NCI-H526 (cell line): ENCODE measurements around the gene PROKR2.

Experiments
- DNase-seq, 2 experiments: peaks; one replicate each; lab custom pipeline; 2025; lab: John Stamatoyannopoulos, UW

Gene PROKR2

GRCh38 chr20:5316188-5317158 lies at the start of gene PROKR2:
Gene PROKR2, minus strand, starts transcription at chr20:5316954. Its CDS starts 2,585 bp downstream, at chr20:5314369.
- peak in 1 of 2 experiments; percentile 51 for DNase-seq

DNA sequence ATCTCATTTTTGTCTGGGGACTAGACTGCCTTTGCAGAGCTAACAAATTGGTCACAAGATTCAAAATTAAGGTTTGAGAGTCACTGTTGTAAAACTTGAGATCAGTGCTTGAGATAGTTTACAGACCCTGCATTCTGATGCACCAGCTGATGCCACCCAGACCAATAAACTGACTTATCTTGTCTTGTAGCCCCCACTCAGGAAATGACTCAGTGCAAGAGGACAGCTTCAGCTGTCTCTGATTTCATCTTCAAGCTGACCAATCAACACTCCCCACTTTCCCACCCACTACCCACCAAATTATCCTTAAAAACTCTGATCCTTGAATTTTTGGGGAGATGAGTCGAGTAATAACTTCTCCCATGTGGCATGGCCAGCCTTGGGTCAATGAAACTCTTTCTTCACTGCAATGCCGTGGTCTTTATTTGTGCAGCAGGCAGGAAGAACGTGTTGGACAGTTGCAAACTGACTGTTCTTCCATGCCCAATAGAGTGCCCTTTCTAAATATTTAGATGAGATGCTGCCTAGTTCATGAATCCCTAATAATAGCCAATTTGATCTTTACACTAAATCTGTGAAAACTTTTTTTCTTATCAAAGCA lies 48.3 kb upstream of the PROKR2 start:
- no peak for DNase-seq

GRCh38 chr20:5364136-5364821 lies 47.5 kb upstream of the PROKR2 start:
- no peak for DNase-seq

GRCh38 chr20:5362771-5363170 lies 46.0 kb upstream of the PROKR2 start:
- no peak for DNase-seq

DNA sequence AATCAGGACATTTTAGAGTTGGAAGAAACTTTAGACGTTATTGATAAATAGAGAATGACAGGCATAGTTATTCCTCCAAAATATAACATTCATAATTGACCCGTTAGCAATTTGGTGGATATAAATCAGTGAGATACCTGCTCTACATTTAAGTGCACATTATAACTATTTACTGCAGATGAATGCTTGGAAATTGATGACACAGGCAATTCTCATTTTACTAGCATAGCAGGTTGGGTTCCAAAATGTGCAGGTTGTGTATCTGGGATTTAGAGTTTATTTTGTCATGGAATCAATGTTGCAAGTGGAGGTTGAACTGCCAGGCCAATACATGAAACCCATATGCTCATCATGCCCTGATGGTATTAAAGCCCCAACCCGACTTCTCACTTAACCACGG lies 44.4 kb upstream of the PROKR2 start:
- DNase-seq, result no peak

GRCh38 chr20:5357946-5358345 lies 41.2 kb upstream of the PROKR2 start:
- DNase-seq, result no peak

- no peak for DNase-seq
Observed at GRCh38 chr20:5356941-5357340, 40.2 kb upstream of the PROKR2 start.

- DNase-seq, result no peak
Observed at GRCh38 chr20:5354901-5355300, 38.1 kb upstream of the PROKR2 start.

DNA sequence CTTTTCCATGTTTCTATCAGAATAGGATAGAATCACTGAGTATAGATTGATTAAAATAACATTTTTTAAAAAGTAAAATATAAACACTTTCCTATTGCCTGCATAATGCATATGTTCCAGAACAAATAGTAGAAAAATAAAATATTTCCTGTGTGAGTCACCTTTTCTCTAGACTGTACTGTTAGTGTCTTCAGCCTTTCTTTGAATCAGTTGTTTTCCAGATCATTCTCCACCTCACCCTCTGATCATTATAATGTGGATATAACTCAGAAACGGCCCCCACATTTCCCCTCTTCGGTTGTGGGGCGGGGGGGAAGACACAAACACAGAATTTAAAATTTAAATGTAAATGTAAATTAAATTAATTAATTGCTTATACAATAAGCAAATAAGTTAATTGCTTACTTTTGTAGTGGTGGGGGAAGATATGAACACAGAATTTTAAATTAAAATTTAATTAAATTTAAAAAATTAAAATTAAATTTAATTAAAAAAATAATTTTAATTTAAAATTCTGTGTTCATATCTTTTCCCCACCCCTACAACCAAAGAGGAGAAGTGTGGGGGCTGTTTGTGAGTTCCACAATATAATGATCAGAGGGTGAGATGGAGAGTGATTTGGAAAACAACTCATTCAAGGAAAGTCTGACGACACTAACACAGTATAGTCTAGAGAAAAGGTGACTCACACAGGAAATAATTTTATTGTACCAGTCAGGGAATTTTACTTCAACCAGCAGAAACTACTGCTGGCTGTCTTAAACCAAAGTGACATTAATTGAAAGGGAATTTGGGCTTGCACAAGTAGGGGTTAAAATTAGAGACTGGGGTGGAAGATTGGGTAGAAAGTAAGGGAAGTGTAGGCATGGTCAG lies 37.1 kb upstream of the PROKR2 start:
- DNase-seq, result no peak

DNA sequence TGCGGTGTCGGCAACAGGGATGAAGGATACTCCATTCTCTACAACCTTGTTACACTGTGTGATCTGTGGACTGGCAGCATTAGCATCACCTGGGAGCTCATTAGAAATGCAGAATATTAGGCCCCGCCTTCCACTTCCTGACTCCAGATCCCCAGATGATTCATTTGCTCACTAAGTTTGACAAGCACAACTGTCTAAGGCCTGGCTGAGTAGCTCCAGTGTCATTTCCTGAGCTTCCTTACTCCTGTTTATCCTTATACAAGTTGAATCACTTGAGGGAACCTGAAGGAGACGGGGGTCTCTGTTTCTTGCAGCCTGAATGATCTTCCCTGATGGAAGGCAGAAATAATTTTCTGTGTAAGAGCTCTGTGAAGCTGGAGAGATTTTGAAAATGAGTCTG lies 32.7 kb upstream of the PROKR2 start:
- no peak for DNase-seq

GRCh38 chr20:5342021-5342420 lies 25.3 kb upstream of the PROKR2 start:
- no peak for DNase-seq

DNA sequence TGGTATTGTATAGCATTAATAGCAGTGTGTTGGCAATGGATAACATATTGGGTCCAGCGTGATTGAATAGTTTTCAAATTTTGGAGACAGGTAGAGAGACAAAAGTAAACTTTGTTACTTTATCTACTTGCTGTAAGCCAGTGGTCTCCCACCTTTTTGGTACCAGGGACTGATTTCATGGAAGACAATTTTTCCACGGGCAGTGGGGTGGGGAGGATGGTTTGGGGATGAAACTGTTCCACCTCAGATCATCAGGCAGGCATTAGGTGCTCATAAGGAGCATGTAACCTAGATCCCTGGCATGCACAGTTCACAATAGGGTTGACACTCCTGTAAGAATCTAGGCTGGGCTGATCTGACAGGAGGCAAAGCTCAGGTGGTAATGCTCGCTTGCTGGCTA lies 14.6 kb upstream of the PROKR2 start:
- no peak for DNase-seq

- DNase-seq, result no peak
Observed at GRCh38 chr20:5328268-5328667, 11.5 kb upstream of the PROKR2 start.

GRCh38 chr20:5327356-5327755 lies 10.6 kb upstream of the PROKR2 start:
- DNase-seq, result no peak

DNA sequence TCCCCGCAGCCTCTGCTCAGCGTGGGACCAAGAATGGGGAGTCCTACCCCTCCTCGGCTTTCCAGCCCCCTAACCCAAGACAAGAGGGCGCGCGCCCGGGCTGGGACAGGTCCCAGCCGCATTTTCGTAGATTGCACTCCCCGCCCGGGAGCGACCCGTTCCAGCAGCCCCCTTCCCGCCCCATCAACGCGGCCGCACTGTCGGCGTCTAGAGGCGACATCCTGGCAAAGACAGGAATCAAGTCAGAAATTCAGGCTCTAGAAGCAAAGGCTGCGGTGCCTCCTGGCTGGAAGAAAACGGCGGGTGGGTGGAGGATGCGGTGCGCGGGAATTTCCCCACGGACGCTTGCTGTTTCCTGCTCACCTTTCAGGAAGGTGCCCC lies 957 bp downstream of the PROKR2 start:
- no peak for DNase-seq

GRCh38 chr20:5313916-5314315 lies 2.8 kb downstream of the PROKR2 start:
- no peak for DNase-seq

GRCh38 chr20:5312518-5312917 lies 4.2 kb downstream of the PROKR2 start:
- DNase-seq, result no peak

GRCh38 chr20:5309971-5310370 lies 6.8 kb downstream of the PROKR2 start:
- DNase-seq, result no peak

- DNase-seq, result no peak
Observed at GRCh38 chr20:5298811-5299210, 17.9 kb downstream of the PROKR2 start.

GRCh38 chr20:5297280-5298004 lies 19.3 kb downstream of the PROKR2 start:
- no peak for DNase-seq

DNA sequence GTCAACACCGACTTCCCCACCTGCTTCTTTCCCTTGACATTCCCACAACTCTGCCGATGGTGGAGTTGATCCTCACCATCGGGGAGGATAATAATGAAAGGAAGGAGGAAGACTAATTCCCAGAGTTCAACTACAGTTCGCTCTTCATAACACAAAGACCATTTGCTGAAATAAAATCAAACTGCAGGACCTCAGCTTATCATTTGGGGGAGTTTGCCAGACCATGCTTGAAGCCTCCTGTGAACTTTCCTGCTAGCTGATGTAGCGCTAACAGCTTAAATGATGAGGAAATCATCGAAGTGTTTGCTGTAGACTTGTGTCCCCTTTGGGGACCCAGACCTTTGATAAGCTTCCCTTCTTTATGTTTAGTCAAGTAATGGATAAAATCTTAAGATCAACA lies 26.2 kb downstream of the PROKR2 start:
- no peak for DNase-seq
